H1 (cell line): Measurements from ENCODE around the gene FARS2. TPM values are rescaled to one million over a fixed set of nuclear protein-coding genes. Genes with fewer than 3 reads are reported as not detected.

Source experiments
- CTCF ChIA-PET: fragments of 300-600 bp; sonication (Branson Sonifier 250); formaldehyde crosslinking; loops from one replicate; lab custom pipeline; 2021; ENCODE audit not compliant: partially characterized antibody; lab: Charles Lee
- POLR2A ChIA-PET: fragments of 300-600 bp; sonication (Branson Sonifier 250); formaldehyde crosslinking; loops from one replicate; lab custom pipeline; 2021; ENCODE audit warnings: inconsistent platforms; ENCODE audit not compliant: partially characterized antibody; lab: Charles Lee
- DNase-seq, 2 experiments: peaks; one replicate each; pipeline versions ENCODE4 v3.0.0 to v3.0.0-alpha.2; 2010 to 2022; ENCODE audit warnings: low spot score in 2 of 2, low read depth in 1 of 2, mixed read lengths in 1 of 2
- FAIRE-seq: peaks from 2 replicates; lab custom pipeline; 2011; peaks lifted over from hg19 to GRCh38; lab: Jason Lieb, UNC
- H2AFZ ChIP-seq: 2 replicates; pipeline ENCODE4 v1.8.1; 2012; ENCODE audit warnings: low read length, inconsistent platforms
- H2AK5ac ChIP-seq: 2 replicates; pipeline ENCODE4 v1.6.1; 2013; ENCODE audit warnings: low read depth, low read length
- H2BK120ac ChIP-seq: replicated peaks from 2 replicates; pipeline ENCODE3; 2013; ENCODE audit warnings: low read depth, low read length, inconsistent platforms
- H2BK12ac ChIP-seq: 2 replicates; pipeline ENCODE4 v1.6.1; 2013; ENCODE audit warnings: low read depth, low read length
- H2BK15ac ChIP-seq: 2 replicates; pipeline ENCODE4 v1.6.1; 2013; ENCODE audit warnings: low read length
- H2BK20ac ChIP-seq: 2 replicates; pipeline ENCODE4 v1.6.1; 2013; ENCODE audit warnings: low read length
- H2BK5ac ChIP-seq: 2 replicates; pipeline ENCODE4 v1.6.1; 2013; ENCODE audit warnings: low read depth, low read length
- H3K14ac ChIP-seq: 2 replicates; pipeline ENCODE4 v1.6.1; 2013; ENCODE audit warnings: inconsistent platforms; ENCODE audit not compliant: insufficient read length
- H3K18ac ChIP-seq: 2 replicates; pipeline ENCODE4 v1.6.1; 2013; ENCODE audit warnings: low read length; ENCODE audit errors: extremely low read depth
- H3K23ac ChIP-seq: 2 replicates; pipeline ENCODE4 v1.6.1; 2013; ENCODE audit warnings: inconsistent platforms; ENCODE audit not compliant: insufficient read length
- H3K23me2 ChIP-seq: 2 replicates; pipeline ENCODE4 v1.6.1; 2013; ENCODE audit warnings: low read depth, low read length
- H3K27ac ChIP-seq: 2 replicates; pipeline ENCODE4 v1.6.1; 2011; ENCODE audit warnings: low read depth, low read length, inconsistent platforms
- H3K27me3 ChIP-seq, 4 experiments: replicated peaks in 1 of 4; 1 replicate in 1 of 4; 2 replicates in 3 of 4; pipeline versions ENCODE4 v1.6.1 to v1.8.1; 2011 to 2013; ENCODE audit warnings: low read length in 3 of 4, mild to moderate bottlenecking in 3 of 4, inconsistent platforms in 2 of 4, mixed read lengths in 2 of 4, moderate library complexity in 1 of 4; ENCODE audit not compliant: control insufficient read depth in 3 of 4, insufficient read depth in 3 of 4; ENCODE audit errors: extremely low read depth in 1 of 4
- H3K36me3 ChIP-seq, 4 experiments: 2 replicates each; pipeline versions ENCODE4 v1.6.1 to v1.8.1; 2011 to 2013; ENCODE audit warnings: mild to moderate bottlenecking in 4 of 4, low read length in 3 of 4, moderate library complexity in 2 of 4, control low read depth in 1 of 4, inconsistent platforms in 1 of 4; ENCODE audit not compliant: insufficient read depth in 4 of 4, control insufficient read depth in 2 of 4
- H3K4ac ChIP-seq: replicated peaks from 2 replicates; pipeline ENCODE3; 2013; ENCODE audit warnings: low read length, low read depth, mixed read lengths, inconsistent platforms; ENCODE audit not compliant: insufficient read length
- H3K4me1 ChIP-seq, 4 experiments: replicated peaks in 1 of 4; 1 replicate in 1 of 4; 2 replicates in 3 of 4; pipeline versions ENCODE4 v1.6.1 to v1.8.1; 2011 to 2013; ENCODE audit warnings: low read length in 3 of 4, inconsistent platforms in 2 of 4, mixed read lengths in 1 of 4; ENCODE audit not compliant: insufficient read depth in 4 of 4, control insufficient read depth in 3 of 4
- H3K4me2 ChIP-seq, 2 experiments: 2 replicates each; pipeline versions ENCODE4 v1.6.1 to v1.8.1; 2011 to 2013; ENCODE audit warnings: low read depth in 2 of 2, low read length in 2 of 2, control low read depth in 1 of 2, inconsistent platforms in 1 of 2, mild to moderate bottlenecking in 1 of 2; ENCODE audit not compliant: insufficient read depth in 1 of 2
- H3K4me3 ChIP-seq, 4 experiments: fragments of 200-600, 300-600 bp in 1 of 4; sonication (generic), shearing (Covaris generic), sonication (Bioruptor Twin) in 1 of 4; 2 replicates each; pipeline versions ENCODE4 v1.5.1 to v1.8.1; 2011 to 2016; ENCODE audit warnings: low read length in 4 of 4, low read depth in 3 of 4, control low read depth in 2 of 4, inconsistent platforms in 2 of 4, mild to moderate bottlenecking in 2 of 4, mixed read lengths in 1 of 4, moderate library complexity in 1 of 4; ENCODE audit not compliant: insufficient read depth in 2 of 4; ENCODE audit errors: extremely low read depth in 1 of 4
- H3K56ac ChIP-seq: replicated peaks from 2 replicates; pipeline ENCODE3; 2013; ENCODE audit warnings: low read depth, mild to moderate bottlenecking, mixed read lengths, low read length, inconsistent platforms; ENCODE audit not compliant: insufficient read length
- H3K79me1 ChIP-seq: 2 replicates; pipeline ENCODE4 v1.6.1; 2013; ENCODE audit warnings: low read depth, low read length, control low read depth
- H3K79me2 ChIP-seq, 2 experiments: 2 replicates each; pipeline versions ENCODE4 v1.6.1 to v1.8.1; 2012 to 2013; ENCODE audit warnings: low read length in 2 of 2, mild to moderate bottlenecking in 2 of 2, inconsistent platforms in 1 of 2; ENCODE audit not compliant: insufficient read depth in 2 of 2, control insufficient read depth in 1 of 2
- H3K9ac ChIP-seq, 4 experiments: replicated peaks in 1 of 4; 1 replicate in 1 of 4; 2 replicates in 3 of 4; pipeline versions ENCODE4 v1.6.1 to v1.8.1; 2011 to 2013; ENCODE audit warnings: low read depth in 3 of 4, low read length in 3 of 4, control low read depth in 2 of 4, mild to moderate bottlenecking in 2 of 4, moderate library complexity in 2 of 4, inconsistent platforms in 1 of 4; ENCODE audit errors: extremely low read depth in 1 of 4
- H3K9me3 ChIP-seq, 2 experiments: 2 replicates each; pipeline versions ENCODE4 v1.6.1 to v1.8.1; 2012 to 2013; ENCODE audit warnings: mild to moderate bottlenecking in 2 of 2, moderate library complexity in 2 of 2, control low read depth in 1 of 2, inconsistent platforms in 1 of 2, low read depth in 1 of 2, low read length in 1 of 2, mixed read lengths in 1 of 2; ENCODE audit not compliant: insufficient read depth in 2 of 2
- H4K20me1 ChIP-seq, 2 experiments: replicated peaks in 1 of 2; 2 replicates each; pipeline versions ENCODE3 to v1.8.1; 2011 to 2013; ENCODE audit warnings: inconsistent platforms in 2 of 2, low read length in 2 of 2, mild to moderate bottlenecking in 1 of 2; ENCODE audit not compliant: insufficient read depth in 2 of 2, control insufficient read depth in 1 of 2
- H4K5ac ChIP-seq: 2 replicates; pipeline ENCODE4 v1.6.1; 2013; ENCODE audit warnings: low read length, low read depth, mixed read lengths, inconsistent platforms; ENCODE audit not compliant: insufficient read length
- H4K8ac ChIP-seq: 2 replicates; pipeline ENCODE4 v1.8.0; 2013; ENCODE audit warnings: mild to moderate bottlenecking, moderate library complexity, low read length, inconsistent platforms; ENCODE audit not compliant: insufficient read depth; ENCODE audit errors: extremely low read depth
- H4K91ac ChIP-seq: replicated peaks from 2 replicates; pipeline ENCODE3; 2013; ENCODE audit warnings: low read length, mixed read lengths, inconsistent platforms; ENCODE audit not compliant: insufficient read length
- BRCA1 ChIP-seq: IDR thresholded peaks from 2 replicates; pipeline ENCODE4 v1.6.1; 2012; ENCODE audit warnings: low read depth, low read length, improper control_type of control experiment
- WGBS, 2 experiments: shearing (Covaris generic) in 1 of 2; methylation state at CpG; one replicate each; pipeline versions ENCODE4 v1.1.6 to v1.1.7; 2013 to 2015; ENCODE audit warnings: low lambda C conversion rate in 2 of 2, mixed read lengths in 2 of 2, inconsistent platforms in 1 of 2, low coverage in 1 of 2, missing lambda C conversion rate in 1 of 2; ENCODE audit not compliant: insufficient replicate concordance in 2 of 2, insufficient coverage in 1 of 2, insufficient read length in 1 of 2; ENCODE audit errors: extremely low coverage in 1 of 2, missing lambda C conversion rate in 1 of 2; 5-methylcytosine and 5-hydroxymethylcytosine counted together
- polyA plus RNA-seq, 7 experiments: library from polyadenylated mRNA; depleted of rRNA in 3 of 7; stranded (reverse) in 5 of 7; unstranded in 2 of 7; fragments of >200 nt in 5 of 7; fragments of 200-250 nt in 2 of 7; gene quantifications; 1 replicate in 5 of 7; 2 replicates in 1 of 7; 4 replicates in 1 of 7; pipeline versions ENCODE4 v1.2.1 to v1.2.3, GENCODE V29; 2011 to 2013; ENCODE audit warnings: missing spikeins in 2 of 7, mixed read lengths in 2 of 7
- total RNA-seq: library from RNA; stranded (reverse); fragmentation: NEBNext Ultra II Directional; extraction: Animal tissue kit (Norgen Biotek cat#: 25700); gene quantifications from 2 replicates; pipeline ENCODE4 v1.2.1, GENCODE V29; 2021
- TF ChIP-seq, protein P1 (sequence below): IDR thresholded peaks from 2 replicates; pipeline ENCODE4 v1.6.1; 2011; ENCODE audit warnings: low read length, improper control_type of control experiment

The FARS2 gene
- total and polyA plus RNA-seq, 2 of the 8 experiments (the other 6 are each of a cell fraction or from before 2014, with no cell fraction given), result 11.7 to 14.4 TPM

DNA sequence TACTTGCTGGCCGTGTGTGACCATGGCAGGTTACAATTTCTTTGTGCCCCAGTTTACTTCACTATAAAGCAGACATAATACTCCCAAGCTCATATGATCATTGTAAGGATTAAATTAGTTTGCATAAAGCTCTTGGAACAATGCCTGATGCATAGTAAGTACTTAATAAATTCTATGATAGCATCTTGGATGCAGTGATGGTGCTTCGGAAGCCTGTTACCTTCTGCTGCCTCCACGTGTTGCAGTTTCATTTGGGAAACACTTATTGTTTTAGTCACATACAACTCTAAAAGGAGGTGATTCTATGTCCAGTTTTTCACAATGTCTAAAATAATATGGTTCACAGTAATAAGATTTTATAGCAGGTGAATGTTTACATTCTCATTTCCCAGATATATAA is 401.5 kb downstream of the FARS2 start:
- Histone ChIP-seq H3K4ac (no peak overlapping the region), H3K4me3 (no peak overlapping the region), H3K9me3 (no peaks in the 10 kb centered on the region), H3K23me2 (no peaks in the 10 kb centered on the region), H2BK20ac (no peak overlapping the region), H4K20me1 (no peaks in the 10 kb centered on the region), H4K5ac (no peak overlapping the region), H3K18ac (no peak overlapping the region), H2AK5ac (no peak overlapping the region), H2BK120ac (no peak overlapping the region), H3K56ac (no peak overlapping the region), H3K14ac (no peak overlapping the region), H2BK15ac (no peak overlapping the region), H4K8ac (no peak overlapping the region), H3K27me3 (no peaks in the 10 kb centered on the region), H3K79me2 (no peaks in the 10 kb centered on the region), H4K91ac (no peak overlapping the region), H3K4me2 (no peak overlapping the region), H2BK5ac (no peak overlapping the region), H3K36me3 (no peaks in the 10 kb centered on the region), H3K4me1 (peaks cover 0 to 13% (median 6%) of the 10 kb centered on the region in 4 experiments; a peak in 5 of 7 replicates), H2AFZ (no peak overlapping the region), H3K9ac (no peak overlapping the region), H2BK12ac (no peak overlapping the region), H3K27ac (no peak overlapping the region), H3K23ac (no peak overlapping the region), H3K79me1 (no peaks in the 10 kb centered on the region)
- whole genome bisulfite sequencing, 2 experiments, result 96% methylated on average over 3 of the region's 3 CpGs; no CpG with 5 or more reads in 1 of the 2 experiments
- DNase-seq (no peak), FAIRE-seq (no peak)
- ChIA-PET POLR2A (no interaction called here), CTCF (interaction anchor here (1.2 kb wide), 1 partner anchor 11 kb away, joined by 4 read pairs; no protein-coding TSS in a partner anchor)
- TF ChIP-seq, protein P1, sequence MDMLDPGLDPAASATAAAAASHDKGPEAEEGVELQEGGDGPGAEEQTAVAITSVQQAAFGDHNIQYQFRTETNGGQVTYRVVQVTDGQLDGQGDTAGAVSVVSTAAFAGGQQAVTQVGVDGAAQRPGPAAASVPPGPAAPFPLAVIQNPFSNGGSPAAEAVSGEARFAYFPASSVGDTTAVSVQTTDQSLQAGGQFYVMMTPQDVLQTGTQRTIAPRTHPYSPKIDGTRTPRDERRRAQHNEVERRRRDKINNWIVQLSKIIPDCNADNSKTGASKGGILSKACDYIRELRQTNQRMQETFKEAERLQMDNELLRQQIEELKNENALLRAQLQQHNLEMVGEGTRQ, result no peak
- TF ChIP-seq BRCA1, result no peak
